Vagina (tissue), 2 donors: ENCODE measurements around the gene RAB18. TPM values are rescaled to one million over a fixed set of nuclear protein-coding genes. Genes with fewer than 3 reads are reported as not detected.
"Not testable (repeated sequence)": the region's sequence is repeated elsewhere in the genome, so short reads cannot be mapped to it uniquely, and the experiment has no call there.

ENCODE experiments used
- DNase-seq, 2 donors: peaks; one replicate each; pipeline ENCODE4 v3.0.0-alpha.2; 2017; ENCODE audit errors: extremely low spot score in 2 of 2
- H3K27ac ChIP-seq: fragments of 200-600 bp; sonication (generic); one replicate; pipeline ENCODE4 v1.5.1; 2019
- H3K27me3 ChIP-seq: fragments of 200-600 bp; sonication (generic); one replicate; pipeline ENCODE4 v1.5.1; 2019
- H3K36me3 ChIP-seq, 2 donors: fragments of 200-600 bp; sonication (generic); one replicate each; pipeline ENCODE4 v1.5.1; 2017 to 2019
- H3K4me1 ChIP-seq: fragments of 200-600 bp; sonication (generic); one replicate; pipeline ENCODE4 v1.5.1; 2019
- H3K4me3 ChIP-seq, 2 donors: fragments of 200-600 bp; sonication (generic); 1 replicate in 1 of 2; 2 replicates in 1 of 2; pipeline ENCODE4 v1.5.1; 2016 to 2019
- H3K9me3 ChIP-seq: fragments of 200-600 bp; sonication (generic); one replicate; pipeline ENCODE4 v1.5.1; 2019
- POLR2A ChIP-seq, 2 donors: fragments of 450-650 bp; IDR thresholded peaks; one replicate each; pipeline ENCODE4 v1.6.1; 2017; ENCODE audit warnings: antibody characterized with exemption in 2 of 2, mild to moderate bottlenecking in 2 of 2, moderate library complexity in 2 of 2
- POLR2AphosphoS5 ChIP-seq, 2 donors: sonication (generic); formaldehyde crosslinking; IDR thresholded peaks; one replicate each; pipeline ENCODE4 v1.9.0; 2017; ENCODE audit warnings: antibody characterized with exemption in 2 of 2, mild to moderate bottlenecking in 2 of 2, low read depth in 1 of 2; ENCODE audit not compliant: insufficient read depth in 1 of 2
- intact Hi-C: fragments of 100-400 bp; cut with DNase I; formaldehyde crosslinking; loops from one replicate; pipeline ENCODE4 v1.15.1; 2023
- total RNA-seq: library from RNA; depleted of rRNA; stranded (reverse); fragments of >200 nt; gene quantifications from one replicate; pipeline ENCODE4 v1.2.3, GENCODE V29; 2016
- TF ChIP-seq, protein P1 (sequence below), 3 experiments: fragments of 450-650 bp in 2 of 3; fragments of 200-600 bp in 1 of 3; sonication (generic) in 1 of 3; IDR thresholded peaks; one replicate each; pipeline ENCODE4 v1.5.1; 2017 to 2019; ENCODE audit warnings: antibody characterized with exemption in 3 of 3, mild to moderate bottlenecking in 2 of 3, moderate library complexity in 2 of 3

RAB18 gene
- total RNA-seq, 1 donor from 2014 or later = 34.9 TPM

- no peaks in the 10 kb centered on the region for H3K9me3 ChIP-seq
- intact Hi-C loops = no loop called here
- TF ChIP-seq, protein P1, sequence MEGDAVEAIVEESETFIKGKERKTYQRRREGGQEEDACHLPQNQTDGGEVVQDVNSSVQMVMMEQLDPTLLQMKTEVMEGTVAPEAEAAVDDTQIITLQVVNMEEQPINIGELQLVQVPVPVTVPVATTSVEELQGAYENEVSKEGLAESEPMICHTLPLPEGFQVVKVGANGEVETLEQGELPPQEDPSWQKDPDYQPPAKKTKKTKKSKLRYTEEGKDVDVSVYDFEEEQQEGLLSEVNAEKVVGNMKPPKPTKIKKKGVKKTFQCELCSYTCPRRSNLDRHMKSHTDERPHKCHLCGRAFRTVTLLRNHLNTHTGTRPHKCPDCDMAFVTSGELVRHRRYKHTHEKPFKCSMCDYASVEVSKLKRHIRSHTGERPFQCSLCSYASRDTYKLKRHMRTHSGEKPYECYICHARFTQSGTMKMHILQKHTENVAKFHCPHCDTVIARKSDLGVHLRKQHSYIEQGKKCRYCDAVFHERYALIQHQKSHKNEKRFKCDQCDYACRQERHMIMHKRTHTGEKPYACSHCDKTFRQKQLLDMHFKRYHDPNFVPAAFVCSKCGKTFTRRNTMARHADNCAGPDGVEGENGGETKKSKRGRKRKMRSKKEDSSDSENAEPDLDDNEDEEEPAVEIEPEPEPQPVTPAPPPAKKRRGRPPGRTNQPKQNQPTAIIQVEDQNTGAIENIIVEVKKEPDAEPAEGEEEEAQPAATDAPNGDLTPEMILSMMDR (IDR thresholded peaks at IDR 0.05) = no peak
- no peak for TF ChIP-seq POLR2AphosphoS5 (IDR thresholded peaks at IDR 0.05; ENCODE audit: insufficient read depth in 1 of 2, low read depth in 1 of 2)
- no peak for TF ChIP-seq POLR2A (IDR thresholded peaks at IDR 0.05)
- H3K4me3 ChIP-seq = no peak overlapping the region
- no peak for DNase-seq
- H3K36me3 ChIP-seq = no peaks in the 10 kb centered on the region
- H3K4me1 ChIP-seq = no peaks in the 10 kb centered on the region
- H3K27ac ChIP-seq = no peak overlapping the region
- H3K27me3 ChIP-seq = no peaks in the 10 kb centered on the region
These were observed 65.8 kb downstream of the RAB18 start for GRCh38 chr10:27569946-27570345.

DNA sequence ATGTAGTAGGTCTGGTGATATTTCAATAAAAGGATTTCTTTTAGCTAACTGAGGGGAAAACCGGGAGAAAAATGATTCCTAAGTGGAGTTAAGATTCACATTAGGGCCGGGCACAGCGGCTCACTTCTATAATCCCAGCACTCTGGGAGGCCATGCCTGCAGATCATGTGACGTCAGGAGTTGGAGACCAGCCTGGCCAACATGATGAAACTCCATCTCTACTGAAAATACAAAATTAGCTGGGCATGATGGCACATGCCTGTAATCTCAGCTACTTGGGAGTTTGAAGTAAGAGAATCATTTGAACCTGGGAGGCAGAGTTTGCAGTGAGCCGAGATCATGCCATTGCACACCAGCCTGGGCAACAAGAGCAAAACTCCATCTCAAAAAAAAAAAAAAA lies 72.9 kb downstream of the RAB18 start:
- H3K36me3 ChIP-seq, intact Hi-C loops: not testable (repeated sequence)

GRCh38 chr10:27578316-27578715 lies 74.2 kb downstream of the RAB18 start:
- Histone ChIP-seq H3K9me3 (no peaks in the 10 kb centered on the region), H3K36me3 (no peaks in the 10 kb centered on the region), H3K4me3 (no peak overlapping the region), H3K27ac (no peak overlapping the region), H3K27me3 (no peaks in the 10 kb centered on the region), H3K4me1 (no peaks in the 10 kb centered on the region)
- no peak for DNase-seq
- no peak for TF ChIP-seq POLR2A (IDR thresholded peaks at IDR 0.05)
- TF ChIP-seq, protein P1 (IDR thresholded peaks at IDR 0.05) = no peak
- no peak for TF ChIP-seq POLR2AphosphoS5 (IDR thresholded peaks at IDR 0.05; ENCODE audit: insufficient read depth in 1 of 2, low read depth in 1 of 2)
- intact Hi-C loops = no loop called here

More for the DNA sequence above, 72.9 kb downstream of the RAB18 start:
- H3K4me1 ChIP-seq, H3K4me3 ChIP-seq, DNase-seq, H3K27me3 ChIP-seq, H3K9me3 ChIP-seq, H3K27ac ChIP-seq: not testable (repeated sequence)
- peak in 1 of 2 donors; percentile 35 for TF ChIP-seq POLR2AphosphoS5 (IDR thresholded peaks at IDR 0.05; ENCODE audit: insufficient read depth in 1 of 2, low read depth in 1 of 2)

GRCh38 chr10:27581225-27581624 lies 77.1 kb downstream of the RAB18 start:
- no peak overlapping the region for H3K4me3 ChIP-seq
- TF ChIP-seq POLR2A (IDR thresholded peaks at IDR 0.05) (no peak), POLR2AphosphoS5 (IDR thresholded peaks at IDR 0.05; ENCODE audit: insufficient read depth in 1 of 2, low read depth in 1 of 2) (no peak)
- TF ChIP-seq, protein P1 (IDR thresholded peaks at IDR 0.05) = no peak
- H3K36me3 ChIP-seq = no peaks in the 10 kb centered on the region
- H3K4me1 ChIP-seq = no peaks in the 10 kb centered on the region
- no peak for DNase-seq
- intact Hi-C loops = loop anchor here (10.0 kb wide), 1 partner anchor 1526 kb away; no protein-coding TSS in a partner anchor
- H3K9me3 ChIP-seq = no peaks in the 10 kb centered on the region
- H3K27ac ChIP-seq = no peak overlapping the region
- H3K27me3 ChIP-seq = no peaks in the 10 kb centered on the region

- Histone ChIP-seq H3K4me3 (no peak overlapping the region), H3K27ac (no peak overlapping the region), H3K9me3 (no peaks in the 10 kb centered on the region), H3K36me3 (no peaks in the 10 kb centered on the region), H3K4me1 (no peaks in the 10 kb centered on the region), H3K27me3 (no peaks in the 10 kb centered on the region)
- intact Hi-C loops = loop anchor here (10.0 kb wide), 1 partner anchor 1530 kb away; no protein-coding TSS in a partner anchor
- no peak for DNase-seq
- TF ChIP-seq, protein P1 (IDR thresholded peaks at IDR 0.05) = no peak
- TF ChIP-seq POLR2AphosphoS5 (IDR thresholded peaks at IDR 0.05; ENCODE audit: insufficient read depth in 1 of 2, low read depth in 1 of 2) = no peak
- no peak for TF ChIP-seq POLR2A (IDR thresholded peaks at IDR 0.05)
These were observed 80.2 kb downstream of the RAB18 start for GRCh38 chr10:27584302-27584701.

Other genes with a start within 250 kb of the RAB18 start
- gene MKX, start 241.5 kb downstream of the RAB18 start, total RNA-seq = 2.2 TPM